22Rv1 (cell line): ENCODE results near the gene DNAJC5G.

Experiments
- CTCF ChIP-seq: fragments of 450-650 bp; IDR thresholded peaks from 2 replicates; pipeline ENCODE4 v1.5.1; 2017; ENCODE audit warnings: mild to moderate bottlenecking
- ZFX ChIP-seq: fragments of 450-650 bp; IDR thresholded peaks from 2 replicates; pipeline ENCODE4 v1.6.1; 2017; ENCODE audit warnings: antibody characterized with exemption, borderline replicate concordance

GRCh38 chr2:27284996-27285395, 9.8 kb downstream of the DNAJC5G start:
- TF ChIP-seq CTCF (no peak), ZFX (no peak)
